T follicular helper cell (primary cell): ENCODE results near the gene RHBDF1.
A peak's percentile ranks its signal among the peaks of the same experiment; 100 is the strongest.

Experiments used
- DNase-seq: peaks from one replicate; pipeline ENCODE4 v3.0.0-alpha.2; 2020; ENCODE audit warnings: low read depth
- total RNA-seq, 2 experiments: gene quantifications; one replicate each; lab custom pipeline; 2026; lab: John Stamatoyannopoulos, UW

RHBDF1 gene, protein sequence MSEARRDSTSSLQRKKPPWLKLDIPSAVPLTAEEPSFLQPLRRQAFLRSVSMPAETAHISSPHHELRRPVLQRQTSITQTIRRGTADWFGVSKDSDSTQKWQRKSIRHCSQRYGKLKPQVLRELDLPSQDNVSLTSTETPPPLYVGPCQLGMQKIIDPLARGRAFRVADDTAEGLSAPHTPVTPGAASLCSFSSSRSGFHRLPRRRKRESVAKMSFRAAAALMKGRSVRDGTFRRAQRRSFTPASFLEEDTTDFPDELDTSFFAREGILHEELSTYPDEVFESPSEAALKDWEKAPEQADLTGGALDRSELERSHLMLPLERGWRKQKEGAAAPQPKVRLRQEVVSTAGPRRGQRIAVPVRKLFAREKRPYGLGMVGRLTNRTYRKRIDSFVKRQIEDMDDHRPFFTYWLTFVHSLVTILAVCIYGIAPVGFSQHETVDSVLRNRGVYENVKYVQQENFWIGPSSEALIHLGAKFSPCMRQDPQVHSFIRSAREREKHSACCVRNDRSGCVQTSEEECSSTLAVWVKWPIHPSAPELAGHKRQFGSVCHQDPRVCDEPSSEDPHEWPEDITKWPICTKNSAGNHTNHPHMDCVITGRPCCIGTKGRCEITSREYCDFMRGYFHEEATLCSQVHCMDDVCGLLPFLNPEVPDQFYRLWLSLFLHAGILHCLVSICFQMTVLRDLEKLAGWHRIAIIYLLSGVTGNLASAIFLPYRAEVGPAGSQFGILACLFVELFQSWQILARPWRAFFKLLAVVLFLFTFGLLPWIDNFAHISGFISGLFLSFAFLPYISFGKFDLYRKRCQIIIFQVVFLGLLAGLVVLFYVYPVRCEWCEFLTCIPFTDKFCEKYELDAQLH
- total RNA-seq = 0.18 to 0.35 reads per million in 2 experiments

DNA sequence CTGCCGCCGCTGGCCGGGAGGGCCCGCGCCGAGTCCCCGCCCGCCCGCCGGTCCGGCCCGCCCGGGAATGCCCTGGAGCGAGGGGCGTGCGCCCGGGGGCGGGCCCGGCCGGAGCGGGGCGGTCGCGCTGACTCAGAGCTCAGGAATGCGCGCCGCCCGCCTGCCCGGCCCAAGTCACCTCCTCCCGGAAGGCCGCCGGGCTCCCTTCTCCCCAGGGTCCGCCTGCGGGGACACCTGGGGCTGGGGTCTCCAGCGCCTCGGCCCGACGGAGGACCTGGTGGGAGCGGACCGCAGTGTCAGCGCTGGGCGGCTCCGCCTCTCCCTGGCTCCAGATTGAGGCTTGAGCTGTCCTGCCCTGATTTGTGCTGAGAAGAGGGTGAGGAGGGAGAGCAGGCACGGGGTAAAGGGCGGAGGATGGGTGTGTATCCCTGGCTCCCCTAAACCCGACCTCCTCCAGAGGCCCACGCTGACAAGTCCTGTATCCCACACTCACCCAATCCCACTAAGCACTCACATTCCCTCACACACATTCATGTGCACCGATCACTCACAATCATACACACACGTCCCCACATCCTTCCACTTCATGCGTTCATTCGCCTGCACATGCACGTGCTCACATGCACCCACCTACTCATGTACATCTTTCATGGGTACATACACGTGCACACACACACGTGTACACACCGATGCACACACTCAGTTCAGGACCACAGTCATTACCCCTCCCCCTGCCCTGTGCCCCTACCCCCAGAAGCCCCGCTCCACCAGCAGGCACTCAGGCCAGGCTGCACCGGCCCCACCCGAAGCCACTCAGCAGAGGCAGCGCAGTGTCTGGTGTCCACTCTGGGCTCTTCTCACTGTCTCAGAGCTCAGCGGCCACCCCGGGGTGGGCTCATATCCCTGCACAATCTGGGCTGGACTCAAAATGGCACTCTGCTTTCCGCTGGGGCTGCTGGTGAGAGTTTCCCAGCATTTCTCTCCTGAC lies at the start of gene RHBDF1:
RHBDF1 (minus strand) TSS at position 71 of the 988 bp plus-strand sequence. CDS start 7,616 bp downstream, outside the sequence.
- DNase-seq = no peak

DNA sequence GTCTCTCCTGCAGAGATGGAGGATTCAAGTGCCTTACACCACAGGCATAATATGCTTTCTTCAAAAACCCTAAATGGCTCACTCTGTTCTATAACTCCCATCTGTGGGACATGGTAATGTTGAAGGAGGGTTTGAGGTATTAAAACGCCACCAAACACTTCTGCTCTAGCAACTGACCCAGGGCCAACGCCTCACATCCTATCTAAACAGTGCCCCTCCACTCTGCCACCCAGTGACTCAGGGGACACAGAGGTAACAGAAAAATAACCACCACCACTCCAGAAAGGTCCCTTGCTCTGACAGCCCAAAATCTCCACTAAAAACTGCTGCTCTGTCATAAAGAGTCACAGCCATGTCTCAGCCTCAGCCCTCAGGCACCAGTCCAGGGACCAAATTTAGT lies 48.3 kb upstream of the RHBDF1 start:
- no peak for DNase-seq

DNA sequence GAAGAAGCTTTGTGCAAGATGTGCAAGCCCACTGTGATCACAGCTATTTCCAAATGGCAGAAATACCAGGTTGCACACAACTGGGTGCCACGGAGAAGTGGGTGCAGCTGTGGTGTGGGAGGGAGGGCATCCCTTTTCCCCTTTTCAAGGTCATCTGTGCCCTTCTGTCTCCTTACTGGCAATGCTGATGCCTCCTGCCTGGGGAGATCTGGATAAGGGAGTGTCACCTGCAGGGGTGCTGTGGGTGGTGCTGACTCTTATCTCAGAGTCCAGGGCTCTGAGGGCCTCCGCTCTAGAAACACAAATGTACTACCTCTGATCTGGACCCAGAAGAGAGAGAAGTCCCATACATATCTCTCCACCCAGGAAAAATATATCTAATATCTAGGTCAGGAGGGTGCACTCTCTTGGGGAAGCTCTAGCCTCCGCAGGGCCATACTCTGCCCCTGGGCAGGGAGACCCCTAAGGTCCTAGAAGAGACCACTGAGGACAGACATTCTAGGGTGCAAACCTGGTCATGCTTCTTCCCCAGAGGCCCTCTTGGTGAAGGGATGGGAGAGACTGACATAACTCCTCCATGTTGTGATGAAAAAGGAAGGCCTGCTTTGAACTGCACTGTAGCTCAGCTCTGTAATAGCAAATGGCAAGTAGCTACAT lies 47.5 kb upstream of the RHBDF1 start:
- no peak for DNase-seq

DNA sequence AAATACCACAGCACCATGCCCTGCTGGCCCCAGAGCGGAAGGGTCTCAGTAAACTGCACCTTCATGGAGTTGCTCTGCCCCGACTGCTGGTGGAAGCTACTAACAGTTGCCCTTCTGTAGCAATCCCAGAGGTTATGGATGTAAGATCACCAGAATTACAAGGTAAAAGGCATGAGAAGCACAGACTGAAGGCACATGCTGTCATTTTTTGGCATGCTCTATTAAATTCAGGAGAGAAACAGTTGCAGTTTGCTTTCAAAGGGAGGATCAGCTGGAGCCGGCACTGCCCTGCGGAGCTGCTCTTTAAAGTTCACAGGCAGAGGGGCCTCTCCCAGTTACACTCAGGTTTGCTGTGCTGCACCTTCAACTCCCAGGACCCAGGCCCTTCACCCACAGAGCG lies 46.9 kb upstream of the RHBDF1 start:
- no peak for DNase-seq

DNA sequence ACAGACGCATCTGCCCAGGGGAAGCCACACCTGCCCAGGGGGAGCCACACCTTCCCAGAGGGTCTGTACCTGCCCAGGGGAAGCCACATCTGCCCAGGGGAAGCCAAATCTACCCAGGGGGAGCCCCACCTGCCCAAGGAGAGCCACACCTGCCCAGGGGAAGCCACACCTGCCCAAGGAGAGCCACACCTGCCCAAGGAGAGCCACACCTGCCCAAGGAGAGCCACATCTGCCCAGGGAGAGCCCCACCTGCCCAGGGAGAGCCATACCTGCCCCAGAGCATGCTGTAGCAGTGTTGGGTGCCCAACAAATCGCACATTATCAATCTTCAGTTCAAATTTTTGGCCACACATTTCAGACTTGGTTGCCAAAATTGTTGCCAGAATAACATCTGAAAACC lies 46.4 kb upstream of the RHBDF1 start:
- no peak for DNase-seq

DNA sequence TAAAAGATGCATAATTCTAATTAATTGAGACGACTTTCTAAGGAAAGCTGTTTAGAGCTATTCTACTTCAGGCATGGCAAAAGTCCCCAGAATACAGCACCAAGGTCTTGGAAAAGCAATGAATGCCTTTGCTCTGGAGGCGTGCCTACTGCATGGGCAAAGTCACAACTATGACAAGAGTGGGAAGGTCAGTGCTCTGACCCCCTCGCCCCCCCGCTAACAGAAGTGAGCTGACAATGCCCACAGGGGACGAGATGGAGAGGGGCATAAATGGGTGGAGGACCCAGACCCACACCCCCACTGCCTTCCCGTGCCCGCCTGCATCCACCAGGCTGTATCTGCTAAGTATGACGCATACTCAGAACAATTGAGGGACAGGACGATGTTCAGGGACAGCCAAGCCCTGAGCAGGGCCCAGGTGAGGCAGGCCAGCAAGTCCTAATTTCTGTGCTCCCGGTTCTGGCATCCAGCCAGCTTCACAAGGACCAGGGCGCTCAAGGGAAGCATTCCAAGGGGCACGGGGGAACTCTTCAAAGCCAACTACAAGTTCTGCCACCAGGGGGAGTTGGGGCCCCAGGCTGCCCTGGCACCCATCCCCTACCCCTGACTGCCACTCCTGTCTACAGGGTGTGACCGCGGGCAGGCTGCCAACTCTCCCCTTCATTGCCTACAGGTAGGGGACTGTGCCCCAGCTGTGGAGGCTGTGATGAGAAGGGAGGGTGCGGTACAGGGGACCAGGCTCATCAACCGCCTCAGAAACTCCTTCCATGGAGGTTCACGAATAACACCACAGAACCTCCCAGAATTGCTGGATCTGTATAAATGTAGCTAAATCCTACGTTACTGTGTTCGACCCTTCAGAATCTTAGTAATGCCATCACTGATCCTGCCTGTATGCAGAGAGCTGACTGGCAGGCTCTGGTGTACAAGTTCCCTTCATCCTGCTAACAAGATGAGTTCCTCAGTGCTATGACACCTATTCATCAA lies 45.2 kb upstream of the RHBDF1 start:
- DNase-seq = peak; percentile 44

DNA sequence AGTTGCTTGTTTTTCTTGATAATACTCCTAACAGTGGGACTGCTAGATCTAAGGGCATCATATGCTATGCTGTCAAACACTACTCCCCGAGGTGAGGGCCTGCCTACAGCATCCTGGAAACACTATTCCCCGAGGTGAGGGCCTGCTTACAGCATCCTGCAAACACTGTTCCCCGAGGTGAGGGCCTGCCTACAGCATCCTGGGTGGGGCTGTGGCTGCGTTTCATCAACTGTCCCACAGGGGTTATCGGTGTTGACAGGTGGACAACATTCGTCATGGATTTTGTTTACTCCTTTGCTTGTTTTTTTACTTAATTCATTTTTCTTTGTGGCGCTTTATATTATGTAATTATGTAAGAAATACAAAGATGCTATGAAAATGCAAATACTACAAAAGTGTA lies 43.6 kb upstream of the RHBDF1 start:
- DNase-seq = no peak

DNA sequence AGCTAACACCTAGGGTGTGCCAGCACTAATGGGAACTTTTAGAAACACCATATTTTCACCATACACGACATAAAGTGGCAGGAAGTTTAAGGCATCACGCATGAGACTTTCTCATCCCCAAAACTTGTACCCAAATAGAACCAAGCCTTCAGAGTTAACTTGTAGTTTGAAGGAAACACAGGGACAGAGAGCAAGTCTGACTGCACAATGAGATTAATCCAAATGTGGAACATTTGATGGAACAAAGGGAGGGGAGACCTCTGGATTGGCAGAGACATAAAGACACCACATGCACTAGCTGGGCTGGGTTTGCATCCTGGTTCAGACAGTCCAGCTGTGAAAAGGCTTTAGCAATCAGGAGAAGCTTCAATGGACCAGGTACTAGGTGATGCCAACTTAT lies 41.9 kb upstream of the RHBDF1 start:
- DNase-seq = no peak

DNA sequence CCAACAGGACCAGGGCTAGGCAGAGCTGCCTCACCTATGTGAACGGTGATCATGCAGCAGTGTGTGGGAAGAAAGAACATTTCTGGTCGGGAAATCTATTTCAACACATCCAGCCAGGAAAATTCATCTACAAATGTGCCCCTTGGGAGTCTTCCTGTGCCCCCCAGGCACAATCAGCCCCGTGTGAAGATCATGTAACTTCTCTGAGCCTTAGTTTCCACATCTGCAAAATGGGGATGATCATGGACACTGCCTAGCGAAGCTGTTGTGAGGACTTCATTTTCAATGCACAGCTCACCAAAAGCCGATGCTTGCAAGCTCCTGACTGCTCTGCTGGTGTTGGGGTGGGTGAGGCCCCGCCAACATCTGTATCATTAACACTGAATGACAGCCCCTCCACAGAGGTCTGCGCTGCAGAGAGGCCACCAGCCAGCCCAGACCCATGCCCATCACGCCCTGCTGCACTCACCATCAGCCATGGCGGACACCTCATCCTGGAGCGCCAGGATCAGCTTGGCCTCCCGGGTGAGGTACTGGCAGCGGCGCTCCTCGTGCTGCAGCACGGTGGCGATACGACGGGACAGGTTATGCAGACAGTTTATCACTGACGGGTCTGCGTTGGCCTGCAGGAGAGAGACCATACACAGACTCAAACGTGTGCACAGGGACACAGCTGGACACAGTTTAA lies 39.9 kb upstream of the RHBDF1 start:
- no peak for DNase-seq

DNA sequence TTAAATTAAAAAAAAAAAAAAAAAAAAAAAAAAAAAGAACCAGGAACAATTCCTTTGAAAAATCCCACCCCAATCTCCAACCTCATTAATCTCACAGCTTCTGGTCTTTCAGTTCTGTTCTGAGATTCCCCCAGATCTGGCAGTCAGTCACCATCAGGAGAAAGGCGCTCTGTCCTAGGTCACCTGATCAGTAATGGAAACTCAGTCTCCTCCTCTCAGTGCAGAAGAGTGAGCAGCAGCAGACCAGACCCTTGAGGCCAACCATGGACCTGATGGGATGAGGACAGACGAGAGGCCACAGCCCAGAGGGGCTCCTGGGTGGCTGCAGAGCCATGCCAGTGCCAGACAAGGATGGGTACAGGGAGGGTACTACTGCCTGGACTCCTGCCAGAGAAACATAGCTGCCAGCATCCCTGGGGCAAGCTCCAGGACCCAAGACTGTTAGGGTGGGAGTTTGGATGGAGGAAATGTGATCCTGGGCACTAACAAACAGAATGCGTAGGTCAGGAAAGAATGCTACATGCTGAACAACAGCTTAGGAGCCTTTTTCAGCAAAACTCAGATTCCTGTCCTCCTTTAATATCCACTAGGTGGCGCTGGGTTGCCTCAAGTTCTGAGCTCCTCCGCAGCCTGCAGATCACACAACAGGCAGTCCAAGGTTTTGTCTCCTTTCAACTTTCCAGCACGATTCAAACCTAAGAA lies 34.3 kb upstream of the RHBDF1 start:
- DNase-seq = peak; percentile 31

DNA sequence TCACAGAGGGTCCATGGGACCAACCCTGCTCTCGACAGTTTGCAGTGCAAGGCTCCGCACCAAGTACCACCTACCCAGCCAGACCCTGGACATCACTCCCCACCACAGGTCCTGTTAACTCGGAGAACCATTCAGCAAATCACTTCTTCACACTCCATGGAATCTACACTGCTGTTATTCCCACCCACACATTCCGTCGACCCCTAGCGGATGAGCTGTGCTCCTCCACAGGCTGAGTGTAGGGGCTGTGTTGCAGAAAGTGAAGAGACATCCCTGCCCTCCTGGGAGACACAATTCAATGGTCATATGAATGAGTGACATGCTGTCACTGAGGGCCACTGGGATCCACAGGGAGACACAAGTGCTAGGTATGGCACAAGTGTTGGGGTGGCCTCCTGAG lies 33.1 kb upstream of the RHBDF1 start:
- DNase-seq = no peak

DNA sequence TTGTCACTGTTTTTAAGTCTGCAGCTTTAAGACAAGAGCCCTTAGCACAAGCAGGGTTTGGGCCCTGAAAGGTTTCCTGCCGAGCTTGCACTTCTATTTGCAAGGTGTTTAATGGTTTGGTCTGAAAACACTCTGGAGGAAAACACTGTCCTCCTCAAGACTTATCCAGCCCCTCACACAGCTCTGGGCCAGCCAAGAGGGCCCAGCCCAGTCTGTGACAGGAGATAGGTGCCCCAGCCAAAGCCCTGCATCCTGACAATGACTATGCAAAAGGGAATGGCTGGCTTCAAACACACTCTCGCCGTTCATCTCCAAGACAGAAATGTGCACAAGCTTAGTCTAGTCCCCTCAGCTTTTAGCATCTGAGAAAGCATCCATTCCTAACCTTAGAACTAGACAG lies 32.5 kb upstream of the RHBDF1 start:
- DNase-seq = no peak

DNA sequence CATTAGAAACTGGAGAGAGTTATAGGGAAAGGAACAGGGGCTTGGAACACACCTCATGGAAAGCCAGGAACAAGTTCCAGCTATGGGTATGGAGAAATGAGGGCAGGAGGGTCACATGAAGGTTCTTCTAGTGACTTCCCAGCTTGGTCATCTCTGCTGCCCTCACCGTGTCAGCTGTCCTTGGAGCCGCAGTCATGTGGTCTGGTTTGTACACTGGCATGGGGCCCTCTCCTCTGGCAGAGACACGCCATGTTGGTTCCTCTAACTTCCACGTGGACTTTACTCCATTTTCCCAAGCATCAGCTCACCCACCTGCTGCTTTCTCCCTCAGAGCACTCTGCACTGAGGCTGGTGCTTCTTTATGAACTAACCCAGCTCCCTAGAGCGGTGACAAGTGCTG lies 31.9 kb upstream of the RHBDF1 start:
- DNase-seq = no peak

DNA sequence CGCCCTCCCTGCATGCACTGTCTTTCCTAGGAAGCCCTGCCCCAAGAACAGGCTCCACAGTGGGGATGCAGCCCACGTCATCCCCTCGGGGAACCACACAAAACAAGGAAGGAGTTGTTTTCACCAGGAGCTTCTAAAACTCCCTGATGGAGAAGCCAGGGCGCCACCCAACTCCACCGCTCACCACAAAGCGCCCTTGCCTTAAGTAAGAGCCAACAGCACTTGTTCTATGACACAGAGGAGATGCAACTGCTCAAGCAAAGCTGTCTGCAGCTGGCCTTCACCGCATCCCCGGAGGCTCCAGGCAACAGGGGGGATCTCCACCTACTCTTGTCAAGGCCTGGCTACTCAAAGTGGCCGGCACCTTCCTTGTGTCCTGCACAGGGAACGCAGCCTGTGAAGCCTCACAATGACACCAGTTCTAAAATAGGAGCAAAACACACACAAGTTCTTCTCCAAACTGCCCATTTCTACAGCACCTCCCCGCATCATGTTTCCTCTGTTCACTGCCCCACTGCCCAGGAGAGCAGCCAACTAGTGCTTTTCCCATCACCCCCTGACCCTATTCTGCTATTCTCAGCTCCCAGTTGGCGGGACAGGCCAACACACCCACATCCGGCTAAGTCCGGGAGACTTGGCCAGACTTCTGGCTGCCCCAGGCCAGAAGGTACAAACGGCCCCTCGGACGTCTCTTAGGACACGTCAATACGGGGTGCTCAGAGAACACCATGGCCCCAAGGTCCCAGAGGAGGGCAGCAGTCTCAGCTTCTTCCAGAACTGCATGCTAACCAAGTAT lies 29.8 kb upstream of the RHBDF1 start:
- DNase-seq = no peak

DNA sequence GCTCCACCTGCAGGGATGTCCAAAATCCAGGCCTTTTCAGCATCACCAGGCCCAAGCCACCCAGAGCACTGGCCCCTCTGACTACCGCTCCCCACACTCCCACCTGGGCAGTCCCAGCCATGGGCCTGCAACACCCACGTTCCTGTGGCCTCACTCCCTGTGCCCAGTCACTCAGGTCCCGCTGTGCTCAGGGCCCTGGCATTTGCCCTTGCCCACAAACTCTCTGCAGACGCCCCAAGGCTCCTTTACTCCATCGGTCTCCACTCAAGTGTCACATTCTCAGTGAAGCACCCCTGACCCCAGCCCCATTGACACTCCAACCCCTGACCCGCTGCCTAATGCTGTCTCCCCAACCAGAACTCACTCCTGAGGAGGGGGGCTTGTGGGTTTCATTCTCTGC lies 29.2 kb upstream of the RHBDF1 start:
- DNase-seq = no peak

DNA sequence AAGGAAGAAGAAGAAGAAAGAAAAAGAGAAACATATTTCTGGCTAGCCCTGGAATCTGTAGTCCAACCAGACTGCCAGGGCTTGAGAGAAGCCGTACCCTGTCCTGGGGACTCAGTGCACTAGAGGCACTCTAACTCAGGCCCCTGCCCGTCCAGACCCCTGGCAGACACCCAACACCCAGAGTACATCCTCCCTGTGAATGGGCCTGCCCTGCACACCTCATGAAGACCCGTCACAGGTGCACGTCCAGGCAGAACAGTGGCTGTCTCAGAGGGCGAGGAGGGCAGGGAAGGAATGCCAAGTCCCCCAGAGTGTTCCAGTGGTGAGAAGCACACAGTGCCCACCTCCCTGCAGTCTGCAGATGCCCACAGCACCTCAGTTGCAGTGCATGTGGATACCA lies 28.6 kb upstream of the RHBDF1 start:
- DNase-seq = no peak

DNA sequence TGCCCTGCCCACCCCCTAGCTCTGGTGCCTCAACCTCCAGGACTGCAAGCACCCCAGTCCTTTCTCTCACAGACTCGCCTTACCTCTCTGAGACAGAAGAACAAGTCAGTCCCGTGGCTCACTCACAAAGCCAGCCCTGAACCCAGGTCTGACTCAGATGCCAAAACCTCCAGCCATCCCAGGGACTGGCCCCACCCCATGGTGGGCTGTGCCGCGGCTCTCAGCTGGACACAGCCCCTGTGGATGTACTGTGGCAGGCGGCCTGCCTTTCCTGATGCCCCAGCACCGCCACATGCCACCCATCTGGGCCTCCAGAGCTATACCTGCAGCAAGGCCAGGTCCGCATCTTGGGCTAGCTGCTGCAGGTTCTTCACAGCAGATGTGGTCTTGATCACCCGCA lies 25.4 kb upstream of the RHBDF1 start:
- DNase-seq = no peak

DNA sequence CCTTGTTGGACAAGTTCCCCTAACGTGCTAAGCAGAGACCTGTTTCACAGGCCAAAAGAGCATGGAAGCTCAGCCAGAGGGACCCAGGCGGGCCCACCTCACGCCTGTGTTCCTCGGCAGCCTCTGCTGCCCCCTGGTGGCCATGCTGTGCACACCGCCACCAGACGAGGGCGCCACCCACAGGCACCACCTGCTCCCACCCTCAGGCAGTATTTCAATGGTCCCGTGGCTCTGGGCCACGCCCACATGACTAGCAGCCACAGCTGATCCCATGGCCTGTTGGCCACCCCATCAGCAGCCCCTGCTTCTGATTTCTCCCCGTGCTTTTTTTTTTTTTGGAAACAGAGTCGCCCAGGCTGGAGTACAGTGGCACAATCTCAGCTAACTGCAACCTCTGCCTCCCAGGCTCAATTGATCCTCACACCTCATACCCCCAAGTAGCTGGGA lies 24.5 kb upstream of the RHBDF1 start:
- peak; percentile 83 for DNase-seq
